ENCODE results near the gene CALD1.

Gene CALD1

DNA sequence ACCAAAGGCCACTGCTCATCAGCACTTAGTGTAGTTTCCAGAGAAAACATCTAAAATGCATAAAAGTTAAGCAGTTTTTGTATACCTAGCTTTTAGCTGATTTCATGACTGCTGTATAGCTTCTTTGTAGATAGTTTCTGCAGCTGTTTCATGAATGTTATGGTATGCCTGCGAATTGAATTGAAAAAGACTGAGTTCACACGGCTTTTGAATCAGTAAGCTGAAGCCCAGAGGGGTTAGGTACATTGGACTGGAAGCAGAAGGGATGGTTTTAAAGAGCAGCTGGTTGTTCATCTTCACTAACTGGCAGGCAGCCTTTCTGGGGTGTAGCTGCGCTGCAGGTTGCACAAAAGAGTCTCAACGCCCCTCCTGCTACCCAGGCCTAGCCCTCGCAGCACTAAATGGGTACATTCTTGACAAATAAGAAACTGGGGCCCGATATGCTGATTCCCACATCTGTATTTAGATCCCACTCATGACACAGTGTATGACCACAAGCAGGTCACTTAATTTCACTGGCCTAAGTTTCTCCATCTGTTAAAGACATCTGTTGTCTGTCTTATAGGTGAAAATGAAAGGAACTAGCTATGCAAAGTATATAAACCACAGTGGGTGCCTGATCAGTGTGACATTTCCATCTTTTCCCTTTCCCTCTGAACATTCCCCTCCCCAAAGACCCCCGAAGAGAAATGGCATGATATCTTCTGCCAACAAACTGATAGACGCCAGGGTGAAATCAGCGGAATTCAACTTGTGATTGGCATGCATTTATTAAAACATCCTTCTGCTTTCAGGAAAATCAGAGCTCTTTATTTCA lies 120.9 kb downstream of the CALD1 start:
- DNase-seq, result no peak

DNA sequence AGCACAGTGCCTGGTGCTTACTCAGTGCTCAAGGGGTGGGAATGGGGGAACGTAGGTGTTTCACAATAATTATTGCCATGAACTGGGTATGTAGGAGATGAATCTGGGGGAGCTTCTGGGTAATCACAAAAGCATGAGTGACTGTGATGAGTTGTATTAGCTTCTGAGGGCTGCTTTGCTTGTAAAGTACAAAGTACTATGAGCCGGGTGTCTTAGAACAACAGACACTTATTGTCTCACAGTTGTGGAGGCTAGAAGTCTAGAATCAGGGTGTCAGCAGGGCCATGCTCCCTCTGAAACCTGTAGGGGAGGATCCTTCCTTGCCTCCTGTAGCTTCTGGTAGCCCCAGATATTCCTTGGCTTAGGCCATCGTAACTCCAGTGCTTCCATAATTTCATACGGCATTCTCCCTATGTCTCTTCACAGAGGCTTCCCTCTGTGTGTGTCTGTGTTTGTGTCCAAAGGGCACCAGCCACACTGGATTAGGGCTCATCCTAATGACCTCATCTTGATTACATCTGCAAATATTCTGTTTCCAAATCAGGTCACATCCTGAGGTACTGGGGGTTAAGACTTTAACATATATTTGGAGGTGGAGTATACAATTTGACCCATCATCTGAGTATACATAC lies 122.1 kb downstream of the CALD1 start:
- no peak for DNase-seq

DNA sequence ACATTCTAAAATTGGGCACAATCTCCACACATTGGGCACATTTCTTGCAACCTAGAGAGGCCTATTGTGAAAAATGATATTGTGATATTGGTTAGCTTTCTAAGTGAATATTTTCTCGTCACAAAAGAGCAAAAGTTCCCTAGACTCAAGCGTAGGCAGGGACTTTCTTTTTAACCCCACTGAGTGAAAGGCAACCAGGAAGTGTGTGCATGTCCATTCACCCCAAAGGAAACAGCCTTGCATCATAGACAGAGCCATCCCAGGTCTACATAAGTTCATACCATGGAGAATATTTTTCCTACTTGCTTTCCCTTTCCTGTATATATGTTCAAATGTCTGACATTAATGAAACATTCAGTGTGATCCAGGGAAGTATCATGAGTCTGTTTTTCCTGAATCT lies 122.6 kb downstream of the CALD1 start:
- DNase-seq, result no peak

DNA sequence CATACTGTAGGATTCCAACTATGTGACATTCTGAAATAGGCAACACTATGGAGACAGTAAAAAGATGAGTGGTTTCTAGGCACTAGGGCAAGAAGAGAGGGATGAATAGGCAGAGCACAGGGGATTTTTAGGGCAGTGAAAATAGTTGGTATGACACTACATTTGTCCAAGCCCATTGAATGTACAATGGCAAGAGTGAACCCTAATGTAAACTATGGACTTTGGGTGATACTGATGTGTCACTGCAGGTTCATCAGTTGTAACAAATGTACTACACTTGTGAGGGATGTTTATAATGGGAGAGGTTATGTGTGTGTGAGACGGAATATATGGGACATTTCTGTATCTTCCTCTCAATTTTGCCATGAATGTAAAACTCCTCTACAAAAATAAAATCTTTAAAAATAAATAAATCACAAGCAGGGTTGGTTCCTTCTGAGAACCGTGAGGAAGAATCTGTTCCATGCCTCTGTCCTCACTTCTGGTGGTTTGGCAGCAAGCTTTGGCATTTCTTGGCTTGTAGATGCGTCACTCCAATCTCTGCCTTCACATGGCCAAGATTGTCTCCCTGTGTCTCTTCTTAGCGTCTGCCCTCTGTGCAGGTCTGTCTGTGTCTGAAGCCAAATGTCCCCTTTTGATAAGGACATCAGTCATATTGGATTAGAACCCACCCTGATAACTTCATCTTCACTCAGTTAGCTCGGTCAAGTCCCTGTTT lies 123.8 kb downstream of the CALD1 start:
- no peak for DNase-seq

GRCh38 chr7:134905375-134905774 lies 125.9 kb downstream of the CALD1 start:
- no peak for DNase-seq

GRCh38 chr7:134907000-134907399 lies 127.6 kb downstream of the CALD1 start:
- DNase-seq, result no peak

DNA sequence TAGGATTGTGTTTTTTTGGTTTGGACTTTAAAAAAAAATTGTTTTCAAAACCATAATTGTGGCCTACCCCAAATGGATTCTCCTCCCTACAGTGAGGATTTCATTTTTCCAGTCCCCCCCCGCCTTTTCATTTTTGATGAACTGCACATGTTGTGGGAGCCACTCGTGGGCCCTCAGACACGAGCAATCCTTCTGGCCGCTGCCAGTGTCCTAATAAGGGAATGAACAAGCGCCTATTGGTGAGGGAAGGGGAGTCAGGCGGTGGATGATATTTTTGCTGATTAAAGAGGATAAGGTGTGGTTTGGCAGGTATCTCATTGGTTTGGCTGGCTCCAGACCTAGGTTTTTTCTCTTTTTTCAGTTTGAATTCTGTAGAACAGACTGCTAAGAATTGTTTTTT lies 128.2 kb downstream of the CALD1 start:
- DNase-seq, result no peak

DNA sequence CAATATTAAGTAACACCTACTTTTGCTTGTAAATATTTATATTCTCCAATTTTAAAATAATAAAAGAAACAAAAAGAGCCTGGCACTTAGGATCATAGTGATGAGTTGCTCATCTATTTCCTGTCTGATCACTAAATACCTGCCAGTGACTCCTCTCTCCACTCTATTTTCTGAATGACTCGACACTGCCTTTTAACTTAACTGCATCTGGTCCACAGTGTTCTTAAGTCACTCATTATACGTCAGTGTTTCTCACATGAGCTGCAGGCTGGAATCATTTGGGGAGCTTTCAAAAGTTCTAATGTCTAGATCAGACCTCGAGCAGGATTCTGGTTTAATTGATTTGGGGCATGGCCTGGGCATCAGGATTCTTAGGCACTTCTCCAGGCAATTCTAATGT lies 128.9 kb downstream of the CALD1 start:
- DNase-seq, result no peak

DNA sequence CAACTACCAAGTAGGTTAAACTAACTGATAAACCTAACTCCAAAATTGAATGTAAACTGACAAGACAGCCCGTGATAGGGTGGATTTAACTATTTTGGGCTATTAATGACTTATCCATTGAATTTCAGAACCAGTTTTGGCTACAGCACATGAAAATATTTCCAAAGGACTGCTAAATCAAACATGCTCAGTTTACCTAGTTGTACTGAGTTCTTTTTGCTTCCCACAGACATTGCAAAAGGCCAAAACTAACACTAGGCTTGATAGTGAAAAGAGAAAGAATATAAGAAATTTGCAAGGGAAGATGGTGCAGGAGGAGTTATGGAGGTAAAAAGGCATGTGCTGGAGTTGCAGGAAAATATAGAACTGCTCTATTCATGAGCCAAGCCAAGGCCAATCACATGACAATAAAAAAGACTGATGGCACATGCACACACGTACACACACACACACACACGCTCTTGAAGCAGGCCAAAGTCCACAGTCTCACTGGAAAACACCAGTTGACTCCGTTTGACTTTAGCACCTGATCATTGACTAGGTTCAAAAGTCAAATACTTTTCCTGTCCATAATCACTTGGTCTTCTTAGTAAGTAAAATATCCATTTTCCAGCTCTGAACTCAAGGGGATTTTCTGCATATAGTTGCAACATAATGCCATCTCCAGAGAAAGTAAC lies 130.9 kb downstream of the CALD1 start:
- no peak for DNase-seq

DNA sequence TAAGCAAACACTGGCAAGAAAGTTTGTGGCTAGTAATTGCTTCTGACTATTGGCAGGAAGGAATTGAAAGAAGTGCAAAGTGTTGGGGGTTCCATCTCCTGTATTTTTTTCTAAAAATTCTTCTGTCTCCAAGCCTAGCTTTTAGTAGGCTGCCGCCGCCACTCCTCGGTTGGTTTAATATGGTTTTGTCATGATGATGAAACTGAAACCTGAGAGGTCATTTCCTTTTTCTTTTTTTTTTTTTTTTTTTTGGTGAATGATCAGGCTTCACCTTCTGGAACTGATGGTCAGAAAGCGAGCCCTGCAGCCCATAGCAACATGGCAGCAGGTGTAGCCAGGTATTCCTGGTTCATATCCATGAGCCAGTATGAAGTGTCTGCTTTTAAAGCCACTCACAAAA lies 131.5 kb downstream of the CALD1 start:
- DNase-seq, result no peak

DNA sequence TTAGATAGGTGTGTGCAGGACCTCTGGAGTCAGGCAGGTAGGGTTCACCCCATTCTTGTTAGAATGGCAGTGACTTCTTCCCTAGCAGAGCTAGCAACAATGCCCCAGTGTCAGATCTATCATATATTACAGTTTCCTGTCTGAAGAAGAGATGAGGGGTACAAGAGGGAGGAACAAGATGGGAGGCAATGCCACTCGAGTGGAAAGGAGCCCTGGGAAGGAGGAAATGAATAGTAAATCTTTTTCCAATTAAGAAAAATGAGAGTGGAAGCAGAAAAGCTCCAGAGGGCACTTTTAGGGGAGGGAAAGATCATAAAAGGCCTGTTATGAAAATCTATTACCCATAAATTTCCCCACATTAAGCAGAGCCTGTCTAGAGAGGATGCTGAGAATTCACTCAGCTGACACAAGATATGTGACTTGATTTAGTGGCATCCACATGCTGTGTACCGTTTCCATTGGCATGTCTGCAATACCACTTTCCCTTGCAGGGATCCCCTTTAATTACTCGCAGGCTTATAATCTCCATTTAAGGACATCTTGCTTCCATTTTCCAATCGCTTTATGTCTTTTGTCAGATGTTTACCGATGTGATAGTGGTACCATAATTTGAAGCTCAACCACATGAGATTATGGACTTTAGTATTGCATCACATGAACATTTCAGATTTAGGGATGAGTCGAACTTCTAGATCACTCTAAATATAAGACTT lies 136.9 kb downstream of the CALD1 start:
- DNase-seq, result no peak

DNA sequence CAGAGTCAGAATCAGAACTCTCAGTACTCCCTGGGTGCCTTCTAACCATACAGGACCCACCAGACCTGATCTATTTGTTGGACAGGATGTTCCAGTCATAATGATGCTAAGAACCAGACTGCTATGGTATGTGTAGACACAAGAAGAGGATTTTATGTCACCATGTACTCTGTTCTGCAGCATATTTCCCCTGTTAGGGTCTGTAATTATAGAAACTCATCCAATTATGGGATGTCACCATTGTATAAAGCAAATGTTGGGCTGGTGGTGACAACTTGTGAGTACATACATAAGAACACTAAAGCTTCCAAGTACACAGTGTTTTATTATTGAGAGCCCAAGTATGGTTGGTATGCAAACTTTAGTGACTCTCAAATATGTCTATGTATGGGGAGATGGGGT lies 139.8 kb downstream of the CALD1 start:
- DNase-seq, result no peak

GRCh38 chr7:134920026-134920753 lies 140.8 kb downstream of the CALD1 start:
- no peak for DNase-seq

- DNase-seq, result no peak
Observed at GRCh38 chr7:134922720-134923704, 143.6 kb downstream of the CALD1 start.

GRCh38 chr7:134925766-134926165 lies 146.3 kb downstream of the CALD1 start:
- no peak for DNase-seq

DNA sequence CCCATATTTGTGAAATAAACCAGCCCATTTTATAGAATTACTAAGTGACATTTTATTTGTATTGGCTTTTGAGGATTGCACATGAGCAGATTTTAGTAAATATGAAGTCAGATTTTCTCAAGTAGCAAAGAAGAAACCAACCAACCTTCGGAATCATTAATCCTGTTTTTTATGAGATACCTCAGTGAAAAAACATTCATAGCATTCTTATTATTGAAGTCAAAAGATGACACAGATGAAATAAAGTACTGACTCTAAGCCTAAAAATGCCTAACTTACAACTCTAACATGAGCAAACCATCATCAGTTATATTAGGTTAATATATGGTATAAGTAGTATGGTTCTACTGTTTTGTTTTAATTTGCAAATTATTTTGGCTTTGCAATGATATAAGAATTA lies 147.0 kb downstream of the CALD1 start:
- no peak for DNase-seq

DNA sequence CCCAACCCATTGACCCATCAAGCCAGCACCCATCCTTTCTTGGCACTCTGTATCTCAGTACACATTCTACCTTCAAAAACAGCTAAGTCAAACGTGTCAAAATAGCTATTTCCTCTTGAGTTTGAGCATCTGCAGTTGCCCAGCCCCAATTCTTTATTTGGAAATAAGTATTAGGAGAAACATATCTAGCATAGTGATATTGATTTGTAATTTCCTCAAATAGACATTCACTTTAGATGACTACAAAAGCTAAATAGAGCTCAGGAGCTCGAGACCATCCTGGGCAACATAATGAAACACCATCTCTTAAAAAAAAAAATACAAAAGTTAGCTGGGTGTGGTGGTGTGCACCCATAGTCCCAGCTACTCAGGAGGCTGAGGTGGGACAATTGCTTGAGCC lies 147.6 kb downstream of the CALD1 start:
- DNase-seq, result no peak

GRCh38 chr7:134927723-134928122 lies 148.3 kb downstream of the CALD1 start:
- no peak for DNase-seq

DNA sequence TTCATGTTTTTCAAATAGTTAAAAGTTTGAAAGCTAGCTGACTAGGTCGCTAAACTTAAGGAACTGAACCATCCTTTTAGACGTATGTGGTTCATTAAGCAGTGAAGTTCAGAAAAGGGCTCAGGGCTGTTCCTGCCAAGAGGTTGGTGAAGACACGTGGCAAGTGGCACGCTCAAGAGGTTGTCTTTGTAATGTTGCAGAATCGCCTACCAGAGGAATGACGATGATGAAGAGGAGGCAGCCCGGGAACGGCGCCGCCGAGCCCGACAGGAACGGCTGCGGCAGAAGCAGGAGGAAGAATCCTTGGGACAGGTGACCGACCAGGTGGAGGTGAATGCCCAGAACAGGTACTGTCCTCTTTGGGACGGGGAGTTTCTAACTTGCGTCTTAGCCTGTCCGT lies 149.1 kb downstream of the CALD1 start:
- DNase-seq, result no peak

DNA sequence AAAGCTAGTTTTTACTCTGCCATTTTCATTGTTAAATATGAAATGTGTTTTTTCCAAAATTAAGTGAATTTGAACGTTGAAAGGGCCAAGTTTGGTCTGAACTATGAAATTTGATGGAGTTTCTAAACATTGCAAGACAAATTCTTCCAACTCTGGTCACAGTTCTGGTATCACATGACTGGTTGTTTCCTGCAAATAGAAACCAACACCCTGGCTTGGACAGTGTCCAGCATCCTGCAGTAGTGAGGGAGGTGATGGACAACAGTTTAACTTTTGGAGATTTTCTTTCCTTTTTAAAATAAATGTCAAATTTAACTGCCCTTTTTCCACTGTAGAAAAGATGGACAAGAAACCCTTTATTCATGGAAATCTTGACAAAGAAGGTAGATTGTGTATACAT lies 152.1 kb downstream of the CALD1 start:
- DNase-seq, result no peak
